ENCODE measurements around the gene KRT73.

KRT73 gene

GRCh38 chr12:52618866-52619265 is 507 bp upstream of the KRT73 start:
- DNase-seq (ENCODE audit: low read depth in 2 of 2): no peak

- no peak for DNase-seq (ENCODE audit: low read depth in 2 of 2)
Measured at GRCh38 chr12:52617403-52617785, 965 bp downstream of the KRT73 start.

DNA sequence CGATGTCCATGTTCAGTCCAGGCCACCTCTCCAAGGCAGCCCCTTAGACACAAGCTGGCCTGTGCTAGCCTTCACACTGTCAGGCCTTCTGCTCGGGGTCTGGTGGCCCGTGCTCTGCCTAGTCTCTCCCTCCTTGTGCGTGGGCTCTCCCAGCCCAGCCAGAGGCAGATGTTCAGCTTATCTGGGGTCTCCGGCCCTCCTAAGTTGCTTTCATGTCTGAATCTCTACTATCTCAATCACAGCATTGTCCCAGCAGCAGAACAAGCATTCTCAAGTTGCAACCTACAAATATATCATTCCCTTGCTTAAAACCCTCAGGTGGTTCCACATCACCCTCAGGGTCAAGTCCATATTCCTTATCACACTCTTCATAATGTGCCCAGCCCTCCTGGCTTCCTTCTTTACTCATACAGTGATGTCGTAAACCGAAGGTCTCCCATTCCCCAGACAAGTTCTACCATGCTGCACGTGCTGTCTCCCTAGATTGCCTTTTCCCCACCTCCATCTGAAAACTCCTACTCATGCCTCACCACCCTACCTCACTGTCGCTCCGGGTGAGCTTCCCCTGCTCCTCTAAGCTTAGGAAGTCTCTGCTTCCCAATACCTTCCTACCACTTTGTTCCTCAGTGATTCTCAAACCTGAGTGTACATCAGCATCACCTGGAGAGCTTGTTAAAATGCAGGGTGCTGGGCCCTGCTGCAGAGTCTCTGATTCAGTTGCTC is 1.5 kb downstream of the KRT73 start:
- no peak for DNase-seq (ENCODE audit: low read depth in 2 of 2)

GRCh38 chr12:52615912-52616311 is 2.4 kb downstream of the KRT73 start:
- DNase-seq (ENCODE audit: low read depth in 2 of 2): no peak

DNA sequence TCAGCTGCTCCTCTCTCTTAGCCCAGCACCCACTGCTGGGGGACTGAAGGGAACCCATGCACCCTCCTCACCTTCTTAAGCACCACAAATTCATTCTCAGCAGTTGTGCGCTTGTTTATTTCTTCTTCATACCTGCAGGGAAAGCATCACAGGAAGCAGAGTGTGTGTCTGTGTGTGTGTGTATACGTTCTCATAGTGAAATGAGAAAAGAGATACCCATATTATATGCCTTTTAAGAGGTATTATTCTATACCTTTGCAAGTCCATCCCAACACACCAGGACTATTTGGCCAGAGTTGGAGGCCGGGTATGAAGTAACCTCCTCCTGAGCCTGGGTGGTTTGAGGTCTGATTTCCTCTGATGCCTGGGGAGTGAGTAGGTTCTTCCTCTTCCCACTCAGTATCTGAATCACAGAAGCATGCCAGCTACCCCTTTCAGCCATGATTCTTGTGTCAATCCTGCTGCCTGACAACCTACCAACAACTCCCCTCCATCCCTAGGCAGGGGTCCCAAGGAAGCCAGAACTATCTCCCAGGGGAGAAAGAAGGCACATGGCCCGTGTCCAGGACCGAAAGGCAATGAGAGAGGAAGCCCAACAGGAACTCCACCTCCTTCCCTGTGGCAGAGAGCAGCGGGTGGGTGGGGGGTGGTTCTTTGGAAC is 3.0 kb downstream of the KRT73 start:
- no peak for DNase-seq (ENCODE audit: low read depth in 2 of 2)

DNA sequence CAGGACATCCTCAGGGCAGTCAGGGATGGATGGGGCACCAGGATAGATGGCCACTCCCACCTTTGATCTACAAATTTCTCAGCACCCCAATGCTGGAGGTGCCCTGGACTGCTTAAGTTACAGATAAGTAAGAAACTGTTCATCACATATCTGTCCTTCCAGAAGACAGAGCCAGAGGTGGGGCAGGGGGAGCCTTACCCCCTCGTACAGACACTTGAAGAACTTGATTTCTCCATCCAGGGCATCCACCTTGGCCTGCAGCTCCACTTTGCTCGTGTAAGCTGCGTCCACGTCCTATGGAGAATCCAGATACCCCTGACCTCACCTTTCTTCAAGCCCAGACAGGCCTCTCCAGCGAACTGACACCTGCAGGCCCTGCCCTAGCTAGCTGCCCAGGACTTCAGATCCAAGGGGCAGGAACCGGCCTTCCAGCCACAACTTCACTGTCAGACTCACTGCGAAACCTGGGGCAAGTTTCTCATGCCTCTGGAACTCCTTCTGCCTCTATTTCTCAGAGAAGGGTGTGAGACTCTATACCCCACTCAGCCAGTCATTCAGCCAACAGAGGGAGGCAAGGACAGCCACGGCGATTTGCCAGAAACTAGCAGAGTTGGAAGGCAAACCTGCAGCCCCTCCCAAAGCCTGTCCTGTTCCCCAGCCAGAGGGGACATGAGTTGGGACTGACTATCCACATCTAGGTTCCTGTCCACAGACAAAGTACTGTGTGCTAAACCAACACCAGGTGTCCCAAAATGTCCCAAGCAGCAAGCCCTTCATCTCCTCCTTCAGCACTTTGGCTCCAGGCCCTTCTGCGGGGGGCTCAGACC is 3.8 kb downstream of the KRT73 start:
- no peak for DNase-seq (ENCODE audit: low read depth in 2 of 2)

DNA sequence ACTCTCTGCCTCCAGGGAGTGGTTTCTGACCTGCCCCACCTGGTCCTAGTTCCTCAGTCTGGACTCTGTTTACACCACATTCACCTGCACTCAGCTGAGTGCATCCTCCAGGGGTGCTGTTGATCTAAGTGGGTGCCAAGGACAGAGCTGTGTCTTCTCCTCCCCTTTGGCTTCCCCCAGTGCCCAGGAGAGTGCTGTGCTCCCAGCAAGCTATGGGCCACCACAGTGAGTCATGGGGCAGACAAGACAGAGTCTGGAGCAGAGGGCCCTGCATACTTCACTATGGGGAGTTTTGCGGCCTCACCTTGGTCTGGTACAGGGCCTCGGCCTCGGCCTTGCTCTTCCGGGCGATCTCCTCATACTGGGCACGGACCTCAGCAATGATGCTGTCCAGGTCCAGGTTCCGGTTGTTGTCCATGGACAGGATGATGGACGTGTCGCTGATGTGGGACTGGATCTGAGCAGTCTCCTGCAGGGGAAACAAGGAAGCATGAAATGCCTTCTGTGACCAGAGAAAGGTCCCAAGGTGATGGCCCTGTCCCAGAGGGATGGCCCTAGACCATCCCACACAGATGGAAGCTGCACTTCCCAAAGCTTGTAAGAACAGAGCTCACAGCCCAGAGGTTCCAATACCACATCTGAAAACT is 4.9 kb downstream of the KRT73 start:
- DNase-seq (ENCODE audit: low read depth in 2 of 2): no peak

- no peak for DNase-seq (ENCODE audit: low read depth in 2 of 2)
Measured at GRCh38 chr12:52612431-52613383, 5.7 kb downstream of the KRT73 start.

- no peak for DNase-seq (ENCODE audit: low read depth in 2 of 2)
Measured at GRCh38 chr12:52611080-52611468, 7.3 kb downstream of the KRT73 start.

DNA sequence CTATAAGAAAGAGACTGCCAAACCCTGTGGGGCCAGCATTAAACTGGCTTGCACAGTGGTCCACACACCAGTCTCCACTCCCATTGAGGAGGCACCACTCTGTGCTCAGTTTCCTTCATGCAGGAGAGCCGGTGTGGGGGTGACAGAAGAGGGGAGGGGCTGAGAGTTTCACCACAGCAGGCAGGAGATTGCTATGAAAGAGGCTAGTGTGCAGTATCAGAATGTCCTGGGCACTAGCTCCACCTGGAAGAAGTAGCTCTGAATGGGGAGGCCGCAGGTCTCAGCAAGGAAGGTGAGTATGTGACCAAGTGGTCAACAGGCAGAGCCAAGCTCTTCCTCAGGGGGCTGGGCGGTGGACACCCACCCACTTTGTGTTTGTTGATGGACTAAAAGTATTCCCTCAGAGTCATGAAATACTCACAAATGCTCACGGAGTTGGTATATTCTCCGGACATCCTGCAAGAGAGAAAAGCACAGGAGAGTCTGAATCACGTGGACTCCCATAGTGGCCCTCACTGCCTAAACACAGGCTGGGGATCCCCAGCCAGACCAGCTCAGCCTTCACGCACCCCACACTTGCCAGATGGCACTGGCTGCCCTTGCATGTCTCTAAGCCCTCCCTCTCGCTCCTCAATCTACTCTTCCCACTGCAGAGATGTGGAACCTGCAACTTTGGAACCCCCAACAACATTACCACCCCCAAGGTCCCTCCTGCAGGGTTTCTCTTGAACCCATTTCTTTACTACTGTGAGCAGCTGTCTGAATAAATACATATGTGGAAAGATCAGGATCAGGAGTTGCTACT is 9.3 kb downstream of the KRT73 start:
- no peak for DNase-seq (ENCODE audit: low read depth in 2 of 2)

GRCh38 chr12:52608161-52608560 is 10.2 kb downstream of the KRT73 start:
- DNase-seq (ENCODE audit: low read depth in 2 of 2): no peak

- no peak for DNase-seq (ENCODE audit: low read depth in 2 of 2)
Measured at GRCh38 chr12:52607314-52607713, 11.0 kb downstream of the KRT73 start.

DNA sequence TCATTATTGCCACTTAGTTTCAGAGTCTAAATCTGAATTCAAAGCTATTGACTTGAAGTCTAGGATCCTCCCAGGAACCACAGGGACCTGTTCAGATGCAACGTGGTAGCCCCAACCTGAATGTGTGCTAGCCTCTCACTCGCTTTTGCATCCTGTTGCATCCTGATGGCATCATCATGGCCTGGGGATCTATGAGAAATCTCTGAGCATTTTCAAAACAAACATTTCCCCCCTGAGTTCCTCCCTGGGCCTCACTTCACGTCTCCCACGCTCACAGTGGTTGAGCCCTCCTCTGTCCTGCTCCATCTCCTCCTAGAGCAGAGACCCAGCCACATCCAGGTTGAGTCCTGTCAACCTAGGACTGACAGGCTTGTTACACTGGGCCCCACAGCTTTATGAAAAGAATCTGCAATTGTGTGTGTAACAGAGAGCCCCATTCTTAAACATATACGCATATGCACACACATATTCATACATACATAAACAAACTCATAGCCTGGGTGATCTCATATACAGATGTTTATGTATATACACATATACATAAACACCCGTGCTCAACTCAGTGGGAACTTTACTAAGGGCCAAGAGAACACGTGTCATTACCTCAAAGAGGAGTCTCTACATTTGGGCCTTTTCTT is 11.7 kb downstream of the KRT73 start:
- DNase-seq (ENCODE audit: low read depth in 2 of 2): no peak

DNA sequence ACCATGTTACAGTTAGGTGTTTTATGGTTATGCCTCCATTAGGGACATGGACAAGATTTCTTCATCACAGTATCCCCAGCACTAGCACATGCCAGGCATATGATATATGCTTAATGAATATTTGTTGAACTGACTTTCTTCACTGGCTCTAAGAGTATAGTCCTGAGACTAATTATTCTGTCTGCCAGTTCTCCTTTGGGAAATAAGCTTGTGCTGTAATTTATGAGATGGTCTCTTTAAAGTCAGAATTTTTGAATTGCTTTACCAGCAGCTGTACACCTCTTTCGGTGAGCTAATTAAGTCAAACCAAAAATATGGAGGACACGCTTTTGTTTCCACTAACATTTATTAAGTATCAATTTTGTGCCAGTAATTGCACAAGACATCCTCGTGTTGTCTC is 12.3 kb downstream of the KRT73 start:
- no peak for DNase-seq (ENCODE audit: low read depth in 2 of 2)

DNA sequence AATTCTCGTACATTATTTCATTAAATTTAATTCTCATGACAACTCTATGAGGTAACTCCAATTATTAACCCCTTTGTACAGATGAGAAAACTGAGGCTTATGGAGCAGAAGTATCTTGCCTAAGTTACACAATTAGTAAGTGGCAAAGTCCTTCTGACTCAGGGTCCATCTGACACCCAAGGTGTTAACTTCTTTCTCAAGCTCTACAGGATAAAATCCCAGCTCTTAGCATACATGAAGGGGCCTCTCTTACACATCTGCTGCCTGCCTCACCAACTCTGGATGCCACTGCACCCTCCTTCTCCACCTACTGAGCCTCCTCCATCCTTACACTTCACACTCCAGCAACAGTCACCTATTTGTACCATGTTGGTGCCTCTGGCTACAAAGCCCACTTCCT is 12.8 kb downstream of the KRT73 start:
- no peak for DNase-seq (ENCODE audit: low read depth in 2 of 2)

DNA sequence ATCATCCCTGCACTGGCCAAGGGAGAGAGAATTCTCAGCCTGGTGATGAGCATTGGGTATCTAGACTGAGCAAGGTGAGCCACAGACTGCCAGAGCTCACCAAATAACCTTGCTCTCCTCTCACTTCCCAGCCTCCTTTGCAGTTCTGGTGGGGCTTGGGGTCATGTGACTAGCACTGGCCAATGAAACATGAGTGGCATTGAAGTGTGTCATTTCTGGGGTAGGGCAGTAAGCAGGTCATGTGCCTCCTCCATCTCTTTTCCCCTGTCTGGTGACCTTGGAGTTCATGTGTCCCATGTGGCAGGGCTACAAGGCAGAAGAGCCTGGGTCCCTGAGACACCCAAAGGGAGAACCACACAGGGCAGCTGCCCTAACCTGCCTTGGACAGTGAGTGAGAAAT is 13.5 kb downstream of the KRT73 start:
- DNase-seq (ENCODE audit: low read depth in 2 of 2): no peak

- no peak for DNase-seq (ENCODE audit: low read depth in 2 of 2)
Measured at GRCh38 chr12:52603314-52603713, 15.0 kb downstream of the KRT73 start.

- DNase-seq (ENCODE audit: low read depth in 2 of 2): no peak
Measured at GRCh38 chr12:52602552-52602951, 15.8 kb downstream of the KRT73 start.

DNA sequence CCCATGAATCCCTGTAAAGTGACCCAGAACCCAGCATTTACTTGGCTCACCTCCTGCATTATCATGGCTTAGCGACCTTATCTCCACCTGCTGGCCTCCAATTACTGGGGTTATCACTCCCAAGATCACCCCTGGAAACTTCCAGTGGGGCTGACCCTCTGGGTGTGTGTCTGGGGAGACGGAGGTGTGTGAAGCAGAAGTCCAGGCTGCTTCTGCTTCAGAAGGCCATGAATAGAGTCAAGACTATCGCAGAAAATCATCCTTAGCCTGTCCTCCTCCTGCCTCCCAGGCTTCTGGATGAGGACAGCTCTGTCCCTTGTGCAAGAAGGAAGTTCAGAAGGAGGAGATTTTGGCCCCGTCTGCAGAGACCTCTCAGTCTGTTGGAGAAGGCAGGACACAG is 16.7 kb downstream of the KRT73 start:
- no peak for DNase-seq (ENCODE audit: low read depth in 2 of 2)

- DNase-seq (ENCODE audit: low read depth in 2 of 2): no peak
Measured at GRCh38 chr12:52600941-52601481, 17.3 kb downstream of the KRT73 start, which contains the start of gene KRT72. Gene KRT72 (minus strand): TSS chr12:52601463. CDS start chr12:52601452, 11 bp downstream.

All from stimulated activated CD4-positive, alpha-beta T cell treated with anti-CD3 and anti-CD28 coated beads, Interleukin-12 subunit alpha, Interleukin-12 subunit beta, amount 100 ng/mL, for 24 hours (primary cell).